Measurements from ENCODE around the gene IL24. TPM values are rescaled to one million over a fixed set of nuclear protein-coding genes. Genes with fewer than 3 reads are reported as not detected.

Gene IL24
- total and polyA plus RNA-seq, 10 of the 15 experiments (the other 5 are each of a cell fraction or from before 2014, with no cell fraction given): 0.05 to 19.8 (median 0.35) TPM; not detected in 1

GRCh38 chr1:206863266-206863665 is 34.0 kb upstream of the IL24 start:
- no peaks in the 10 kb centered on the region for H4K20me1 ChIP-seq (ENCODE audit: control insufficient read depth, insufficient read depth)
- H3K4me1 ChIP-seq (ENCODE audit: control insufficient read depth, insufficient read depth, low read length): no peaks in the 10 kb centered on the region
- ChIA-PET POLR2A (no interaction called here), CTCF (interaction anchor here (0.8 to 7.3 kb wide), 8 partner anchors 9 to 137 kb away, joined by 3 to 100 read pairs (median 7); no protein-coding TSS in a partner anchor), RAD21 (ENCODE audit: unreplicated experiment) (interaction anchor here (1.1 to 2.3 kb wide), 2 partner anchors 119 to 128 kb away, joined by 3 to 9 read pairs; no protein-coding TSS in a partner anchor), SMC1A (ENCODE audit: uncharacterized antibody, unreplicated experiment) (interaction anchor here (0.5 to 3.9 kb wide), 7 partner anchors 10 to 129 kb away, joined by 3 to 23 read pairs (median 3); no protein-coding TSS in a partner anchor)
- H2AFZ ChIP-seq (ENCODE audit: control insufficient read depth, low read depth, low read length): no peak overlapping the region
- intact Hi-C loops (cut with micrococcal nuclease; ENCODE audit: unreplicated experiment): no loop called here
- BruUV-seq (replicated peaks): no TSS peak
- DNase-seq (ENCODE audit: low read depth, low spot score) (no peak), ATAC-seq (no peak), FAIRE-seq (no peak)
- 0% methylated on average over 1 of the region's 1 CpG for WGBS (ENCODE audit: insufficient coverage, insufficient replicate concordance, low lambda C conversion rate, missing lambda C conversion rate)
- no peaks in the 10 kb centered on the region for H3K36me3 ChIP-seq (ENCODE audit: control insufficient read depth in 2 of 2, insufficient read depth in 2 of 2, low read length in 1 of 2)
- H3K4me3 ChIP-seq: no peak overlapping the region
- TF ChIP-seq ZNF217 (IDR thresholded peaks at IDR 0.05): no peak
- no peak for TF ChIP-seq CREM (IDR thresholded peaks at IDR 0.05; ENCODE audit: low read depth)
- no peak for TF ChIP-seq RELA (IDR thresholded peaks at IDR 0.05; ENCODE audit: borderline replicate concordance, partially characterized antibody)
- H3K27me3 ChIP-seq (replicated peaks in 1 of 2; ENCODE audit: control insufficient read depth in 2 of 2, insufficient read depth in 2 of 2, low read length in 1 of 2): peaks cover 0 to 2% of the 10 kb centered on the region in 2 experiments; a peak in 1 of 4 replicates
- H3K9ac ChIP-seq (ENCODE audit: control insufficient read depth, insufficient read depth, low read length): no peak overlapping the region
- in situ Hi-C loops (cut with MboI): no loop called here
- no peak overlapping the region for H3K27ac ChIP-seq (ENCODE audit: control insufficient read depth, insufficient read depth)
- H3K9me3 ChIP-seq (replicated peaks; ENCODE audit: control insufficient read depth, insufficient read depth, low read length): no peaks in the 10 kb centered on the region
- no peaks in the 10 kb centered on the region for H3K79me2 ChIP-seq (ENCODE audit: control insufficient read depth, insufficient read depth, low read length)
- H3K4me2 ChIP-seq (ENCODE audit: control insufficient read depth, insufficient read depth): no peak overlapping the region

- SMC1A ChIA-PET (ENCODE audit: uncharacterized antibody, unreplicated experiment): interaction anchor here (0.7 to 3.9 kb wide), 15 partner anchors 14 to 118 kb away, joined by 3 to 23 read pairs (median 5); no protein-coding TSS in a partner anchor
- WGBS (ENCODE audit: insufficient coverage, insufficient replicate concordance, low lambda C conversion rate, missing lambda C conversion rate): 28% methylated on average over 19 of the region's 19 CpGs
- DNase-seq (ENCODE audit: low read depth, low spot score) (peak; percentile 31), ATAC-seq (peak; percentile 95), FAIRE-seq (peak; percentile 78)
- Histone ChIP-seq H3K27ac (ENCODE audit: control insufficient read depth, insufficient read depth) (no peak within 1 kb of the TSS), H3K79me2 (ENCODE audit: control insufficient read depth, insufficient read depth, low read length) (no peaks in the 10 kb centered on the region), H2AFZ (ENCODE audit: control insufficient read depth, low read depth, low read length) (no peak within 1 kb of the TSS), H3K9ac (ENCODE audit: control insufficient read depth, insufficient read depth, low read length) (no peak within 1 kb of the TSS), H3K4me3 (no peak within 1 kb of the TSS), H3K4me2 (ENCODE audit: control insufficient read depth, insufficient read depth) (no peak within 1 kb of the TSS), H3K9me3 (replicated peaks; ENCODE audit: control insufficient read depth, insufficient read depth, low read length) (no peaks in the 10 kb centered on the region), H3K27me3 (replicated peaks in 1 of 2; ENCODE audit: control insufficient read depth in 2 of 2, insufficient read depth in 2 of 2, low read length in 1 of 2) (peaks cover 0 to 2% of the 10 kb centered on the region in 2 experiments; a peak in 1 of 4 replicates), H4K20me1 (ENCODE audit: control insufficient read depth, insufficient read depth) (no peaks in the 10 kb centered on the region), H3K4me1 (ENCODE audit: control insufficient read depth, insufficient read depth, low read length) (no peaks in the 10 kb centered on the region), H3K36me3 (ENCODE audit: control insufficient read depth in 2 of 2, insufficient read depth in 2 of 2, low read length in 1 of 2) (no peaks in the 10 kb centered on the region)
- intact Hi-C loops (cut with micrococcal nuclease; ENCODE audit: unreplicated experiment): loop anchor here (1.0 to 2.0 kb wide), 2 partner anchors 68 to 118 kb away; no protein-coding TSS in a partner anchor
- in situ Hi-C loops (cut with MboI): loop anchor here (5.0 kb wide), 1 partner anchor 117 kb away; no protein-coding TSS in a partner anchor
- POLR2A ChIA-PET: no interaction called here
- CTCF ChIA-PET: interaction anchor here (0.6 to 7.3 kb wide), 33 partner anchors 9 to 1681 kb away, joined by 3 to 100 read pairs (median 5); no protein-coding TSS in a partner anchor
- TF ChIP-seq CTCF (IDR thresholded peaks at IDR 0.05 in 2 of 3, conservative IDR thresholded peaks at IDR 0.05 in 1 of 3; ENCODE audit: control insufficient read depth in 2 of 3, extremely low read depth in 1 of 3, insufficient read depth in 1 of 3, low read depth in 3 of 3, low read length in 3 of 3) (peak; percentile 81 to 95 (median 93)), SMARCA5 (IDR thresholded peaks at IDR 0.05) (0 out of 2 replicates have a peak, but pooled peaks have one; percentile 17), RAD21 (IDR thresholded peaks at IDR 0.05; ENCODE audit: insufficient read depth, low read depth, low read length) (peak; percentile 69), SMC3 (IDR thresholded peaks at IDR 0.05; ENCODE audit: borderline replicate concordance, low read length) (peak; percentile 82), RB1 (IDR thresholded peaks at IDR 0.05; ENCODE audit: borderline replicate concordance) (0 out of 2 replicates have a peak, but pooled peaks have one; percentile 45), YY1 (IDR thresholded peaks at IDR 0.05; ENCODE audit: low read depth, low read length) (peak; percentile 42; the same call in 1 of the 2 replicates), SRF (IDR thresholded peaks at IDR 0.05; ENCODE audit: low read depth in 2 of 2, low read length in 2 of 2) (no peak), GABPA (IDR thresholded peaks at IDR 0.05; ENCODE audit: low read depth) (no peak)
- no TSS peak for BruUV-seq (replicated peaks)
- RAD21 ChIA-PET (ENCODE audit: unreplicated experiment): interaction anchor here (0.9 to 2.5 kb wide), 7 partner anchors 28 to 130 kb away, joined by 3 to 12 read pairs (median 4); no protein-coding TSS in a partner anchor
Measured at GRCh38 chr1:206864939-206865671, 32.1 kb upstream of the IL24 start, which contains the start of gene IL20. TSS of gene IL20 (plus strand) at chr1:206865623. CDS start at chr1:206865853, 230 bp downstream.
